Left kidney (tissue), 8 donors: ENCODE measurements around the gene SLAMF1. TPM values are rescaled to one million over a fixed set of nuclear protein-coding genes. Genes with fewer than 3 reads are reported as not detected.
"Not testable (repeated sequence)": the region's sequence is repeated elsewhere in the genome, so short reads cannot be mapped to it uniquely, and the experiment has no call there.

ENCODE experiments used
- DNase-seq: peaks from one replicate; pipeline ENCODE4 v3.0.0-alpha.2; 2013
- long read RNA-seq, 8 donors: transcript quantifications; one replicate each; lab custom pipeline, GENCODE V29; 2026
- polyA plus RNA-seq: library from polyadenylated mRNA; unstranded; fragments of 120-200 nt; gene quantifications from one replicate; pipeline ENCODE4 v1.2.1, GENCODE V29; 2013; ENCODE audit not compliant: insufficient read length

Gene SLAMF1
- polyA plus RNA-seq = not detected
- long read RNA-seq, donor 1 = 0 reads
- long read RNA-seq, donor 2 = 0 reads
- long read RNA-seq, donor 3, full-length matches to known transcripts = 1 of 1 reads
- long read RNA-seq, donor 3, partial matches to known transcripts = 0 of 1 reads
- long read RNA-seq, donor 3, other reads (novel, unspliced or antisense) = 0 of 1 reads
- long read RNA-seq, donor 4 = 0 reads
- long read RNA-seq, donor 5 = 0 reads
- long read RNA-seq, donor 6 = 0 reads
- long read RNA-seq, donor 7 = 0 reads
- long read RNA-seq, donor 8 = 0 reads

DNA sequence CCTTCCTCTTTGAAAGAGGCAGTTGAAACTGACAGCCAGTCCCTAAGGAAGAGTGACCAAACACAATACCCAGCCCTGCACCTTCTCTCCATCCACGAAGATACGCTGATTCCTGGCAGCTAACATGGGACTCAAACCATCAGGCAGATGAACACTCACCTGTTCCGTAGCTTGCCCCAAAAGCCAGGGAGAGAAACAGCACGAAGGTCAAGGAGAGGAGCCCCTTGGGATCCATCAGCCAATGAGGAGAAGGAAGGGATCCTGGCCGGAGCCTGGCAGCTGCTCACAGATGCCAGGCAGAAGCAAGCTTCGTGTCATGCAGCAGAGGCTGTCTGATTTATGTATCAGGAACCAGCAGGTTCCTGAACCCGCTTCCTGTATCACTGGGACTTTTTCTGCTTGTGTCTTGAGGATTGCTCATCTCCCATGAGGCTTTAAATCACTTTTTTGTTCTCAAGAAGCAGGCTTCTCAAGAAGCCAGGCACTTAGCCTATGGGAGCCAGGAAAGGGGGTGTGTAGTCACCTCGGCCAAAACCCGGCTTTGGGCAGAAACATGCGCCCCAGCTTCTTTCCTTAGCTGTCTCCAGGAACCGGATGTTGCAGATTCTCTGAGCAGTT, at the start of gene SLAMF1:
SLAMF1 (minus strand) TSS at position 334 of the 618 bp plus-strand sequence; CDS start at position 235, 99 bp downstream.
- no peak for DNase-seq

GRCh38 chr1:160692390-160692789, 45.5 kb upstream of the SLAMF1 start:
- not testable (repeated sequence) for DNase-seq

DNA sequence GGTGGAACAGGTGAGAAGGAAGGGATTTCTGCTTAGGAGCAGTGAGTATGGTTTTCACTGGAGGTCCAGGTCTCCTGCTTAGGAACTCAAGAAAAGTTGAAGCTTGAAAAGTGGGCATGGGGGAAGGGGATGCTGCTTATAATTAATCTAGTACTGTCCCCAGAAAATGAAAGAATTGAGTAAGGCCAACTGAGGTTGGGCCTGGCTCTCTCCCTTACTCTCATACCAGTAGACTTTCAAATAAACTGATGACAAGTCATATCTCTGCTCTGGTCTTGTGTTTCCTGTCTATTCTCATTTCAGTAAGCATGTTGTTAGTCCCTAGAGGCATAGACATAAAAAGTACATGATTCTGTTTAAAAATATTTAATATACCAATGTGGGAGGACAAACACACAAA, 38.4 kb upstream of the SLAMF1 start:
- no peak for DNase-seq

- no peak for DNase-seq
Observed at GRCh38 chr1:160682983-160683865, 36.4 kb upstream of the SLAMF1 start.

- DNase-seq = no peak
Observed at GRCh38 chr1:160681891-160682140, 35.0 kb upstream of the SLAMF1 start.

GRCh38 chr1:160681066-160681890, 34.4 kb upstream of the SLAMF1 start:
- peak; percentile 10 for DNase-seq

- no peak for DNase-seq
Observed at GRCh38 chr1:160680399-160680798, 33.6 kb upstream of the SLAMF1 start.

GRCh38 chr1:160679893-160680292, 33.0 kb upstream of the SLAMF1 start:
- DNase-seq = no peak

DNA sequence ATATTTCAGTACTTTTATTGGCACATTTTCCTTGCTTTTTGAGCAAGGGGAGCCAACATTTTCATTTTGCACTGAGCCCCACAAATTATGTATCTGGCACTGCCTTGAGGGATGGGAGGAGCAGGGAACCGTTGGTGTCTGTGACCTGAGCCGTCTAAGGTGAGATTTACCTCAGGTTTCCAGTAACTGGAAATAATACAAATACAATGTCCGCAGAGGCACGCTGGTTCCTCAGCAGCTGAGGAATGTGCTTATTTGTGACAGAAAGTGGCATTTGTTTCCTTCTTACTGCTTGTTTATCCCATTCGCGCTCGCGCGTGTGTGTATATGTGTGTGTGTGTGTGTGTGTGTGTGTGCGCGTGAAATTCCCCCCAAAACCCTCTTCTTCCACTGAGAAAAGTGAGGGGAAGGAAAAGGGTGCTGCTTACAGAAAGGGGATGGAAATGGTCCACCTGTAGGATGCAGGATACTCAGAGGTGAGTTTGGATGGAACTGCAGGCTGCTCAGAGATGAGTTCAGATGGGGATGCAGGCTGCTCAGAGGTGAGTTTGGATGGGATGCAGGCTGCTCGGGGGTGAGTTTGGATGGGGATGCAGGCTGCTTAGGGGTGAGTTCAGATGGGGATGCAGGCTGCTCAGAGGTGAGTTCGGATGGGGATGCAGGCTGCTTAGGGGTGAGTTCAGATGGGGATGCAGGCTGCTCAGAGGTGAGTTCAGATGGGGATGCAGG, 30.2 kb upstream of the SLAMF1 start:
- no peak for DNase-seq

DNA sequence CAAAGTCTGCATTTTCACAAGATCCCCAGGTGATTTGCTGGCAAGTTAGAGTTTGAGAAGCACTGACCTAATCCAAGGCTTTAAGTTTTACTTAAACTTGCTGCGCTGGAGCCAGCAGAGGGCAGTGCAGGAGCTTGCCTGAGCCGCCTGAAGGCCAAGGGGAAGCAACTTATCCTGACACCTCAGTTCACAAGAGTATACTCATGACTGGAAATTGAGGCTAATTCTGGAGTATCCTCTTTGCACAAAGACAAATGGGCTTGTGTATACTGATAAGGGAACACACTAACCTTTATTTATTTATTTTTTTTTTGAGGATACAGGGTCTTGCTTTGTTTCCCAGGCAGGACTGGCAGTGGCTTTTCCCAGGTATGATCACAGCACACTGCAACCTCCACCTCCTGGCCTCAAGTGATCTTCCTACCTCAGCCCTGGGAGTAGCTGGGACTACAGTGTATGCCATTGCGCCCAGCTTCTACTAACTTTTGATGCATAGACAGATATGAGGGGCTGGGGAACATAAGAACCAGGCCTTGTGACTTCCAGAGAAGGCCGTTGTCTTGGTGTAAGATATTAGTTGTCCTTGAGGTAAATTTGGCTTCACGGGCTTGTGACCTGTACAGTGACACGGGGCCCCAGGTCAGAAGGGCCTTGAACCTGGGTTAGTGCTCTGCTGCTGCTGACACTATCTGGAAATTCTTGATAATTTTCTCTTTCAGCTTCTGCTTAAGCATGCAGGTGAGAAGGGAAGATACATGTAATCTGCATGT, 29.0 kb upstream of the SLAMF1 start:
- peak; percentile 44 for DNase-seq

DNA sequence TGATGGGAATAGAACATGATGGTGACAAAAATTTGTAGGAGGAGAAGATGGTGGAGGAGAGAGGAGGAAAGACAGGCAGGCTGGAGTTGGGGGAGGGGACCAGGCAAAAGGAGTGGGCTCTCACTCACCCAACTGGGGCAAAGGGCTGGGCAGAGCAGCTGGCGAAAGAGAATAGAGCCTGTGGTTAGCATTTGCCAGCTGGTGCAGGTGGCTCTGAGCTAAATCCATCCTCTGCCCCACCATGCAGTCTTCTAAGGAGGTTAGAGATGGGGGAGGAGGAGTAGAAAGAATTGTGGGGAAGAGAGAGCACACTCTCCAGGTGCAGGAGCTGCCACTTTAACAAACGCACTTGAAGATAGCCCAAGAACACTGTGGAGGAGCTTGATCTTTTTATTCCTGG, 27.6 kb upstream of the SLAMF1 start:
- no peak for DNase-seq

DNA sequence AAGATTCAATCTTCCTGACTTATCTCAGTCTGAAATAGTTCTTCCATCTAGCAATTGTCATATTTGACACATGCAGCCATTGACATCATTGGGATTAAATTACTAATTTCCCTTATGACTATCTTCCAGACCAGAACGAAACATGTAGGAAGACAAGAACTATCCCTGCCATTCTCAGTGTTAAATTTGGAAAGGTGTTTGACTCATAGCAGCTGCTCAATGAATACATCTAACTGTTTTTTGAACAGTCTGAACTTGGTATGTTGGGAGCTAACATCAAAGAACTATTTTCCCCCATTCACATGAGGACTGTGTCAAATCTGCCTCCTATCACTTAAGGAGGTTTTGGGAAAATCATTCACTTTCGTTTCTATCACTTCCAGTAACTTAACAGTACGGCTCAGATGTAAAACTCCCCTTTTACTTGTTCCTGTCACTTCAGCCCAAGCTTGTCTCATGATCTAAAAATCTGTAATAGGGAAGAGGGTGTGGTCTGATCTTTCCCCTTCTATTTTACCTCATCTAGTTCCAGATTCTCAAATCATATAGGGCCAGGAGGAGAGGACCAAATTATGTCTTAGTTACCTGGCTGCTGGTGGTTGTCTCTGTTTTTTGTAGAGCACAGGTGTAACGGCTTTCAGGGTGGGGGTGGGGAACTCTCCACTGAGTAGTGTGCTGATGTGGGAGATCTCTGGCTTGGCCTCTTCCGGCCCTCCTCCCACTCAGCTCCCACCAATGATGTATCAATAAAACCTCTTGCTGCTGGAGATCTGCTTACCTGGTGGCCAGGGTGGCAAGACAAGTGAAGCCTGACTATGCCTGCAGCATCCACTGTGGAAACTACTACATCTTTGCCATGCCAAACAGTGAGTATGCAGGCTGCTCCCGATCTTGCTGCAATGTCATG, 26.2 kb upstream of the SLAMF1 start:
- DNase-seq = no peak

DNA sequence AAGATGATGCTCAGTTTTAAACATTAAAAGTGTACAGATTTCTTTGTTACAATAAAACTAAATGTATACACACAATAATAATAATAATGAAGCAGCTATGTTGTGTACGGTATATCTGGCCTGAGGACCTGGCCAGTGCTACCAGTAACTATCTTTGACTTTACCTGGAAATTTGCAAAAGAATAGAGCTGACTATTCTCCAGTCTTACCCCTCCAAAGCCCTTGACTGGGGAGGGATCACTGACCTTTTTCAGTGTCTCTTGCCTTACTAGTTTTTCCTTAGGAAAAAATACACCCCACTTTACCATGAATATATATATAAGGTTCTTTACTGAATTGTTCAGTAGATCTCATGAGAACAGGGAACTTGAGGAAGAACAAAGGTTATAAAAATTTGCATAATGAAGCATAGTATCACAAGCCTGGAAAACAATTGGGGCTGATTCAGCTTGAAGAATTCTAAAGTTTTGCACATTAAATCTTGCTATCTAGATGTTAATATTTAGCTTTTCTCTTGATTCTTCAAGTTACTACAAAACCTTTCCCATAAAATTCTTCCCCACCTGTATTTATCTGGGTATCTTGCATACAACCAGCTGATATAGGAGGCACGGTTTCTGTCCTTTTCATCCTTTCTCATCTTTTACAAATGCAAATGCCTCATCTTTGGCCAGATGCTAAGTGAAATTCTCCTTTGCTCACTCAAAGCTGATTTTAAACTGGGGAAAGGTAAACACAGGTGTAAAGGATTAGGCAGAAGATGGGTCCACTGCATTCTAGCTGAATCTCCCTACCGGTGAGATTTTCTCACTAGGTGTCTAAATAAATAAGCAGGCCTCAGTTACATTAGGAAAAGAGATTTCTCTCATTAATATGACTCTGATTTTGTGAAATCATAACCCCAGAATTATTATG, 25.0 kb upstream of the SLAMF1 start:
- DNase-seq = no peak

DNA sequence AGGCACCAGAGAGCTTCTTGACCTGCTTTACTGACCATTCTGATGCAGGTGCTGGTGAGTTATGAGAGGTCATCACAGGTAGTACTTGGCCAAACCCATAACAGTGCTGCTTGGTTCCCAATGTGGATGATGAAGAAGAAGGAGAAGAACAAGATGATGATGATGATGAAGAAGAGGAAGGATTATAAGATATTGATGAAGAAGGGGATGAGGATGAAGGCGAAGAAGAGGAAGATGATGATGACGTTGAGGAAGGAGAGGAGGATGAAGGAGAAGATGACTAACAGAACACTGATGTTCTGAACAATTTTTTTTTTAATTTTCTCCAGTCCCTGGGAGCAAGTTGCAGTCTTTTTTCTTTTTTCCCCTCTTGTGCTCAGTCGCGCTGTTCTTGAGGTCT, 23.9 kb upstream of the SLAMF1 start:
- DNase-seq = no peak

DNA sequence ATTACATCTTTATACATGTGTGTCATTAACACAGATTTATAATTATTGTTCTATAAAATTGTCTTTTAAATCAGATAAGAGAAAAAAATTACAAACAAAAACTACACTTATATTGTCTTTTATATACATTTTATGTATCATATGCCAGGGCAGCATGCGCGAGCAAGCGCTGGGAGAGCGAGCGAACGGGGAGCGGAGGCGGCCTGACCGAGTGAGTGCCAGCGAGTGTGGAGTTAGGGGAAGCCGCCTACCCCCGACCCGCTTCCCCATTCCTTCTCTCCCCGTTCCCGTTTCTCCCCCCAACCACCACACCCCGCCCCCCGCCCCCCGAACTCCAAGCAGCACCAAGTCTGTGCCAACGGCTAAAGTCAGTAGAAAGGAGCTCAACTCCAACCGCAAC, 23.0 kb upstream of the SLAMF1 start:
- no peak for DNase-seq

DNA sequence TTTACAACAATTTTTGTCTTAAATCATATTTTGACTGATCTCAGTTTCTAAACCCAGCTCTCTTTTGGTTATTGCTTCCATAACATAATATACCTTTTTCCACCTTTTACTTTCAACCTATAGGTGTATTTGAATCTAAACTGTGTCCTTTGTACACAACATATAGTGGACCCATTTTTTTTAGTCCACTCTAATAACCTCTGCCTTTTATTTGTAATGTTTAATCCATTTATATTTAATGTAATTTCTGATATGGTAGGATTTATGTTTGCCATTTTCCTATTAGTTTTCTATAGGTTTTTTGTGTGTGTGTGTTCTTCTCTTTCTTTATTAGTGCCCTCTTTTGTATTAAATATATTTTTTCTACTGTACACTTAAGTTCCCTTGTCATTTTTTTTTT, 22.4 kb upstream of the SLAMF1 start:
- DNase-seq = no peak

- no peak for DNase-seq
Observed at GRCh38 chr1:160667896-160668295, 21.1 kb upstream of the SLAMF1 start.

DNA sequence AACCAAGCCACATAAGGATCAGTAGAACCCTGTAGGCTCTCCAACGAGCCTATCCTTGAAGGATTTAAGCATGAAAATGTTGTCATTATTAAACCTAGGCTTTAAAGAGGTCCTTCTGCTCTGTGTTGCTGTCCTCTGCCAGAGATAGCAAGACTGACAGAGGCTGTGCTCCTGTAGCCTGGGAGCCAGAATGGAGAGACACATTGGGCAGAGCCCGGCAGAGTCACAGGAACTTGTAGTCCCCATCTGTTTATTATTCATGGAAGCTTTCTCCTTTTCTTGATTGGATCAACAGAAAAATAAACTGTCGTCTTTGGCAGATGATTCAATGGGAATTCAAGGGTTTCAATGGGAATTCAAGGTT, 19.2 kb upstream of the SLAMF1 start:
- DNase-seq = no peak
